ENCODE measurements around the gene MSMP.

DNA sequence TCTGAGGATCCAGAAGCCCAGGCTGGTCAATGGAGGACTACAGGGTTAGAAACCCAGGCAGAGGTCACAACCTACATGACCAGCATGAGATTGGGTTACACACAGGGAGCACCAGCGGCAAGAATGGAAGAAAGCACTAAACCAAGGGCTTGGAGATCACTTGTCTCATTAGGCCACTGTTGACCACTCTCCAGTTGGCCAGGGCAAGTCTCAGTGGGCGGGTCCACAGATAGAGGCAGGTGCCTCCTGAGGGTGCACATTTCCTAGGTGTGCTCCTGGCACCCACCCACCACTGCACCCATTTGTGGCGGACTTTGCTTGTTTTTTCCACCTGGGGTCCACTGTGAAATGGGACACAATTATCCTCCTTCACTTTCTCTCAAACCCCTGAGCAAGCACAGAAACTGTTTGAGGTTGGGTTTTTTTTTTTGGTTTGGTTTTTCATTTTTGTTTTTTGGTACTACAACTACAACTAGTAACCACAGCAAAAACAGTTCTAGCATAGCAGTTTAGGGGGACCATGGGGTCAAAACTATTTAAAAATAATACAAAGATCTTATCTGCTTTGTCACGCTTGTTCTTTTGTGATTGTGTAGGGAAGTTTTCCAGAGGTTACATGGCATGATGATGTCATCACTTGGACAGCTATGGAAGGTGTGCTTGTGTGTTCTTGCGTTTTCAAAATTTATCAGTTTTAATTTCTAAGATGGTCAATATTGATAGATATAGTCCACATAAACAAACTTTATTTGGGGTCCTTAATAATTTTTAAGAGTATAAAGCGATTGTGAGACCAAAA is 43.4 kb upstream of the MSMP start:
- TF ChIP-seq, protein P1, sequence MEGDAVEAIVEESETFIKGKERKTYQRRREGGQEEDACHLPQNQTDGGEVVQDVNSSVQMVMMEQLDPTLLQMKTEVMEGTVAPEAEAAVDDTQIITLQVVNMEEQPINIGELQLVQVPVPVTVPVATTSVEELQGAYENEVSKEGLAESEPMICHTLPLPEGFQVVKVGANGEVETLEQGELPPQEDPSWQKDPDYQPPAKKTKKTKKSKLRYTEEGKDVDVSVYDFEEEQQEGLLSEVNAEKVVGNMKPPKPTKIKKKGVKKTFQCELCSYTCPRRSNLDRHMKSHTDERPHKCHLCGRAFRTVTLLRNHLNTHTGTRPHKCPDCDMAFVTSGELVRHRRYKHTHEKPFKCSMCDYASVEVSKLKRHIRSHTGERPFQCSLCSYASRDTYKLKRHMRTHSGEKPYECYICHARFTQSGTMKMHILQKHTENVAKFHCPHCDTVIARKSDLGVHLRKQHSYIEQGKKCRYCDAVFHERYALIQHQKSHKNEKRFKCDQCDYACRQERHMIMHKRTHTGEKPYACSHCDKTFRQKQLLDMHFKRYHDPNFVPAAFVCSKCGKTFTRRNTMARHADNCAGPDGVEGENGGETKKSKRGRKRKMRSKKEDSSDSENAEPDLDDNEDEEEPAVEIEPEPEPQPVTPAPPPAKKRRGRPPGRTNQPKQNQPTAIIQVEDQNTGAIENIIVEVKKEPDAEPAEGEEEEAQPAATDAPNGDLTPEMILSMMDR (IDR thresholded peaks at IDR 0.05; ENCODE audit: poor library complexity) = no peak
- no peak for TF ChIP-seq EZH2 (IDR thresholded peaks at IDR 0.05; ENCODE audit: borderline replicate concordance)
